Testis (tissue), 3 donors: ENCODE data around the gene CCDC92B. TPM values are rescaled to one million over a fixed set of nuclear protein-coding genes. Genes with fewer than 3 reads are reported as not detected.

Experiments
- DNase-seq: peaks from one replicate; pipeline ENCODE4 v3.0.0-alpha.2; 2019
- H3K27ac ChIP-seq, 2 donors: fragments of 200-600 bp; sonication (generic); one replicate each; pipeline ENCODE4 v1.5.1; 2019
- H3K27me3 ChIP-seq: fragments of 200-600 bp; sonication (generic); one replicate; pipeline ENCODE4 v1.5.1; 2019
- H3K36me3 ChIP-seq: fragments of 200-600 bp; sonication (generic); one replicate; pipeline ENCODE4 v1.5.1; 2017; ENCODE audit warnings: low read depth; ENCODE audit errors: missing control alignments
- H3K4me1 ChIP-seq: fragments of 200-600 bp; sonication (generic); one replicate; pipeline ENCODE4 v1.5.1; 2019
- H3K4me3 ChIP-seq, 2 donors: fragments of 200-600 bp; sonication (generic); one replicate each; pipeline ENCODE4 v1.5.1; 2017 to 2019
- H3K9me3 ChIP-seq: fragments of 200-600 bp; sonication (generic); one replicate; pipeline ENCODE4 v1.5.1; 2017
- POLR2A ChIP-seq: fragments of 450-650 bp; IDR thresholded peaks from one replicate; pipeline ENCODE4 v1.6.1; 2017; ENCODE audit warnings: antibody characterized with exemption, mild to moderate bottlenecking, moderate library complexity
- WGBS, 2 donors: methylation state at CpG; one replicate each; pipeline ENCODE4 v1.1.5; 2018; 5-methylcytosine and 5-hydroxymethylcytosine counted together
- intact Hi-C: fragments of 100-400 bp; cut with DNase I; formaldehyde crosslinking; loops from one replicate; pipeline ENCODE4 v1.15.1; 2023; ENCODE audit warnings: low total_unique reads
- polyA plus RNA-seq: library from polyadenylated mRNA; stranded (reverse); fragments of 350-450 nt; fragmentation: Illumina TruSeq; extraction: RNeasy Lipid Tissue Mini Kit (QIAGEN cat#74804); gene quantifications from one replicate; pipeline ENCODE4 v1.2.3, GENCODE V29; 2014; ENCODE audit warnings: low read depth, low replicate concordance; ENCODE audit not compliant: insufficient read depth
- total RNA-seq, 2 donors: library from RNA; depleted of rRNA; stranded (reverse); fragments of >200 nt; gene quantifications; one replicate each; pipeline ENCODE4 v1.2.3, GENCODE V29; 2016
- TF ChIP-seq, protein P1 (sequence below), 3 experiments: fragments of 450-650 bp in 2 of 3; fragments of 200-600 bp in 1 of 3; sonication (generic) in 1 of 3; IDR thresholded peaks; one replicate each; pipeline ENCODE4 v1.5.1; 2016 to 2019; ENCODE audit warnings: antibody characterized with exemption in 3 of 3, mild to moderate bottlenecking in 2 of 3, moderate library complexity in 1 of 3

The CCDC92B gene
- total and polyA plus RNA-seq, 3 donors from 2014 or later: 2.2 to 4.0 (median 3.9) TPM

DNA sequence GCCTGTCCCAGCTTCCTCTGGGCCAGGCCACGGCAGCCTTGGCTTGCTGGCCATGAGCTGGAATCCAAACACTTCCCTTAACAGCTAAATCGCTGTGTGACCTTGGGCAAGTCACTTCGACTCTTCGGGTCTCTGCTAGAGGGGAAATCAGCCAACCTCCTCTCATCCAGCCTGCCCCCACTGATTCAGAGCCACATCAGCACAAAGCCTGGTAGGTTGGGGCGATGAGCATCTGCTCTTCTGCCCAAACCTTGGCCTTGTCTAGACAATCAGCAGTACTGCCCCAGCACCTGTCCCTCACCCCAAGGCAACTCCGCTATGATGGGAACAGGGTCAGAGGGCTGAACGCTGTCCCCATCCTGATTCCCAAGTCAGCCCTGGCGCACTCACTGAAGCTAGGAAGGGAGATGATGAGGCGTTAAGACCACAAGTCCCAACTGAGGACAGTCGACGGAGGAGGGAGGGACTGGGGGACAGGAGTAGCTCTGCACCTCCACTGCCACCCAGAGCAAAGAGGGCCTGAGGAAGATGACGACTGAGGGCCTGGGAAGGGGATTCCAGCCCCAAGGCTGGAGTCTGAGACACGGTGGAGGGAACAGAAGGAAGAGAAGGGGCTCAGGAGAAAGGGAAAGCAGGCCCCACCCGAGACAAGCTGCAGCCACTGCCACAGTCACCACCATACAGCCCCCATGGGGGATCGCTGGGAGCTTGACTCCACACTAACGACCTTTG is 39.2 kb downstream of the CCDC92B start:
- H3K27me3 ChIP-seq: no peaks in the 10 kb centered on the region
- DNase-seq: no peak
- H3K9me3 ChIP-seq: no peaks in the 10 kb centered on the region
- H3K4me1 ChIP-seq: peaks cover 45% of the 10 kb centered on the region
- H3K27ac ChIP-seq: peak overlapping the region; percentile 29 to 58
- peak overlapping the region; percentile 85 to 88 for H3K4me3 ChIP-seq
- intact Hi-C loops: no loop called here
- no peaks in the 10 kb centered on the region for H3K36me3 ChIP-seq
- TF ChIP-seq POLR2A: no peak
- TF ChIP-seq, protein P1, sequence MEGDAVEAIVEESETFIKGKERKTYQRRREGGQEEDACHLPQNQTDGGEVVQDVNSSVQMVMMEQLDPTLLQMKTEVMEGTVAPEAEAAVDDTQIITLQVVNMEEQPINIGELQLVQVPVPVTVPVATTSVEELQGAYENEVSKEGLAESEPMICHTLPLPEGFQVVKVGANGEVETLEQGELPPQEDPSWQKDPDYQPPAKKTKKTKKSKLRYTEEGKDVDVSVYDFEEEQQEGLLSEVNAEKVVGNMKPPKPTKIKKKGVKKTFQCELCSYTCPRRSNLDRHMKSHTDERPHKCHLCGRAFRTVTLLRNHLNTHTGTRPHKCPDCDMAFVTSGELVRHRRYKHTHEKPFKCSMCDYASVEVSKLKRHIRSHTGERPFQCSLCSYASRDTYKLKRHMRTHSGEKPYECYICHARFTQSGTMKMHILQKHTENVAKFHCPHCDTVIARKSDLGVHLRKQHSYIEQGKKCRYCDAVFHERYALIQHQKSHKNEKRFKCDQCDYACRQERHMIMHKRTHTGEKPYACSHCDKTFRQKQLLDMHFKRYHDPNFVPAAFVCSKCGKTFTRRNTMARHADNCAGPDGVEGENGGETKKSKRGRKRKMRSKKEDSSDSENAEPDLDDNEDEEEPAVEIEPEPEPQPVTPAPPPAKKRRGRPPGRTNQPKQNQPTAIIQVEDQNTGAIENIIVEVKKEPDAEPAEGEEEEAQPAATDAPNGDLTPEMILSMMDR (IDR thresholded peaks at IDR 0.05): no peak
- 18 to 29% methylated on average over 7 to 16 of the region's 16 CpGs for WGBS, 2 donors

- 51 to 52% methylated on average over 3 to 10 of the region's 10 CpGs for WGBS, 2 donors
- H3K36me3 ChIP-seq: no peaks in the 10 kb centered on the region
- H3K9me3 ChIP-seq: no peaks in the 10 kb centered on the region
- H3K27ac ChIP-seq: peak overlapping the region; percentile 29 to 62
- TF ChIP-seq POLR2A: no peak
- TF ChIP-seq, protein P1 (IDR thresholded peaks at IDR 0.05): no peak
- H3K4me3 ChIP-seq: no peak overlapping the region
- peaks cover 45% of the 10 kb centered on the region for H3K4me1 ChIP-seq
- peak; percentile 77 for DNase-seq
- H3K27me3 ChIP-seq: no peaks in the 10 kb centered on the region
- intact Hi-C loops: no loop called here
Measured at GRCh38 chr17:2709183-2709661, 40.2 kb downstream of the CCDC92B start.

- Histone ChIP-seq H3K27me3 (no peaks in the 10 kb centered on the region), H3K9me3 (no peaks in the 10 kb centered on the region), H3K4me3 (peak overlapping the region in 1 of 2 donors; percentile 0), H3K36me3 (no peaks in the 10 kb centered on the region), H3K27ac (peak overlapping the region; percentile 56 to 62), H3K4me1 (peaks cover 45% of the 10 kb centered on the region)
- no peak for TF ChIP-seq POLR2A
- TF ChIP-seq, protein P1 (IDR thresholded peaks at IDR 0.05): no peak
- WGBS, 2 donors: 57 to 65% methylated on average over 13 to 21 of the region's 21 CpGs
- intact Hi-C loops: no loop called here
- DNase-seq: no peak
Measured at GRCh38 chr17:2708585-2709182, 40.8 kb downstream of the CCDC92B start.

DNA sequence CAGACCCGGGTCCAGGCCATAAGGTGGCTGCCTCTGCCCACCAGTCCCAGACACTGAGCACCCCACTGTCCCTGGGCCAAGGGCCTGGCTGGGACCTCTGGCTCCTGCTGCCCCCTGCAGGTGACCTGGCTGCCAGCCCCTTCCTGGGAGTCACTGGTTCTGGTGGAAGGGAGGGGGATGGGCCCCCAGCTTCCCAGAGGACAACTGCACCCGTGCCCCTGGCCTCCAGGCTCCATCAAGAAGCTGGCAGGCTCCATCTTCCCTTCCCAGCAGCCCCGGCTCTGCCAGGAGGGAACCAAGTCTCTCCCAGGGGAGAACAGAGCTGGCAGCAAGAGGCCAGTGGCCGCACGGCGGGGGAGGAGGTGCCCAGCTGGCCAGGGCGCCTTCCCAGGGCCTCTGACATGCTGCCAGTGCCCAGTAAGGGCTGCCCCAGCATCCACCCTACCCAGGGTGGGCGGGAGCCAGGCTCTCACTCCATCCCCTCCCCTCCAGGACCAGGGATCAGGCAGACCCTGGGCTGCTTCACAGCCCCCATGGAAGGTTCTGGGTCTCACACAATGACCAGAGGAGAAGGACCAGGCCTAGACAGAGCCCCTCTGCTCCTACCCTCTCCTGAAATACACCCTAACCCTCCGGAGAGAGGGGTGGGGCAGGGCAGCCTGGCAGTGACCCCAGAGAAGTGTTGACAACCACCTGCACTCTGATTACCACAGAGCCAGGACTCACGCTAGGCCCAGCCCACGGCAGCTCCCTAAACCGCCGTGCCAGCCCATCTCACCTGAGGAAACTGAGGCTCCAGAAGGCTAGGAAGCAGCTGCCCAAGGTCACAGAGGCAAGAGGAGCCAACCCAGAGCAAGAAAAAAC is 41.5 kb downstream of the CCDC92B start:
- peak; percentile 84 for DNase-seq

More for the DNA sequence above, 41.5 kb downstream of the CCDC92B start:
- Histone ChIP-seq H3K9me3 (no peaks in the 10 kb centered on the region), H3K27me3 (no peaks in the 10 kb centered on the region), H3K36me3 (no peaks in the 10 kb centered on the region), H3K4me3 (peak overlapping the region in 1 of 2 donors; percentile 0), H3K27ac (peak overlapping the region; percentile 56 to 62), H3K4me1 (peaks cover 45% of the 10 kb centered on the region)
- TF ChIP-seq POLR2A: no peak
- TF ChIP-seq, protein P1 (IDR thresholded peaks at IDR 0.05): peak; percentile 30 to 54 (median 47)
- intact Hi-C loops: no loop called here
- WGBS, 2 donors: 57 to 62% methylated on average over 5 to 13 of the region's 13 CpGs
